GM21576 (cell line): ENCODE measurements around the gene ACE.
A peak's percentile ranks its signal among the peaks of the same experiment; 100 is the strongest.

ENCODE experiments used
- ATAC-seq: cut with Tn5 transposase; IDR thresholded peaks from one replicate; pipeline ENCODE4 v1.9.1; 2021; ENCODE audit warnings: mild to moderate bottlenecking, moderate library complexity; ENCODE audit not compliant: unreplicated experiment

Gene ACE

GRCh38 chr17:63474174-63474573, 2.7 kb upstream of the ACE start:
- no peak for ATAC-seq

- ATAC-seq, result no peak
Measured at GRCh38 chr17:63474586-63475460, 2.0 kb upstream of the ACE start.

- ATAC-seq, result no peak
Measured at GRCh38 chr17:63475491-63476412, 1.1 kb upstream of the ACE start.

- no peak for ATAC-seq
Measured at GRCh38 chr17:63476459-63476853, 405 bp upstream of the ACE start.

- ATAC-seq, result no peak
Measured at GRCh38 chr17:63477480-63478440, 899 bp downstream of the ACE start.

- peak; percentile 78 for ATAC-seq
Measured at GRCh38 chr17:63478814-63479494, 2.1 kb downstream of the ACE start.

GRCh38 chr17:63479495-63480184, 2.8 kb downstream of the ACE start:
- ATAC-seq, result no peak

- ATAC-seq, result no peak
Measured at GRCh38 chr17:63480192-63480784, 3.4 kb downstream of the ACE start.

GRCh38 chr17:63480826-63481487, 4.1 kb downstream of the ACE start:
- no peak for ATAC-seq

- ATAC-seq, result no peak
Measured at GRCh38 chr17:63481488-63481870, 4.6 kb downstream of the ACE start.

- ATAC-seq, result no peak
Measured at GRCh38 chr17:63482509-63482908, 5.6 kb downstream of the ACE start.

- ATAC-seq, result no peak
Measured at GRCh38 chr17:63483038-63483437, 6.2 kb downstream of the ACE start.

GRCh38 chr17:63483655-63484575, 7.1 kb downstream of the ACE start:
- no peak for ATAC-seq

- ATAC-seq, result no peak
Measured at GRCh38 chr17:63486317-63487013, 9.6 kb downstream of the ACE start.

GRCh38 chr17:63487014-63487339, 10.1 kb downstream of the ACE start:
- no peak for ATAC-seq

GRCh38 chr17:63488851-63489250, 12.0 kb downstream of the ACE start:
- no peak for ATAC-seq

GRCh38 chr17:63489291-63489690, 12.4 kb downstream of the ACE start:
- ATAC-seq, result no peak
